Activated CD8-positive, alpha-beta memory T cell treated with anti-CD3 and anti-CD28 coated beads, Interleukin-2, amount 10 ng/mL, durations not matched to agents 7 days and 5 days (primary cell): Measurements from ENCODE around the gene ZC3H4. TPM values are rescaled to one million over a fixed set of nuclear protein-coding genes. Genes with fewer than 3 reads are reported as not detected.

Source experiments
- ATAC-seq: fragments of 150-1000 bp; cut with Tn5 transposase; one replicate; pipeline ENCODE4 v1.10.0; 2021; ENCODE audit warnings: moderate library complexity
- CTCF ChIA-PET: fragments of 350-600 bp; sonication (Branson Sonifier 250); formaldehyde crosslinking; loops from one replicate; lab custom pipeline; 2021; ENCODE audit warnings: antibody characterized with exemption; lab: Charles Lee
- DNase-seq: peaks from one replicate; pipeline ENCODE4 v3.0.0-alpha.2; 2020
- H3K27ac Mint-ChIP-seq: one replicate; pipeline ENCODE4 v1.8.0; 2021; ENCODE audit warnings: mild to moderate bottlenecking, mixed read lengths
- H3K27me3 Mint-ChIP-seq: one replicate; pipeline ENCODE4 v1.8.0; 2021; ENCODE audit warnings: mixed read lengths
- H3K36me3 Mint-ChIP-seq: one replicate; pipeline ENCODE4 v1.8.0; 2021; ENCODE audit warnings: mild to moderate bottlenecking, mixed read lengths
- H3K4me1 Mint-ChIP-seq: one replicate; pipeline ENCODE4 v1.8.0; 2021; ENCODE audit warnings: mixed read lengths
- H3K4me3 Mint-ChIP-seq: one replicate; pipeline ENCODE4 v1.8.0; 2021; ENCODE audit warnings: mild to moderate bottlenecking, moderate library complexity, mixed read lengths
- H3K9me3 Mint-ChIP-seq: one replicate; pipeline ENCODE4 v1.8.0; 2022; ENCODE audit warnings: low read depth, mixed read lengths
- total RNA-seq, 2 experiments: library from RNA; stranded (reverse); gene quantifications; one replicate each; pipeline ENCODE4 v1.2.3, GENCODE V29; 2021

Gene ZC3H4
- total RNA-seq, 2 experiments from 2014 or later = 98.9 to 114 TPM

DNA sequence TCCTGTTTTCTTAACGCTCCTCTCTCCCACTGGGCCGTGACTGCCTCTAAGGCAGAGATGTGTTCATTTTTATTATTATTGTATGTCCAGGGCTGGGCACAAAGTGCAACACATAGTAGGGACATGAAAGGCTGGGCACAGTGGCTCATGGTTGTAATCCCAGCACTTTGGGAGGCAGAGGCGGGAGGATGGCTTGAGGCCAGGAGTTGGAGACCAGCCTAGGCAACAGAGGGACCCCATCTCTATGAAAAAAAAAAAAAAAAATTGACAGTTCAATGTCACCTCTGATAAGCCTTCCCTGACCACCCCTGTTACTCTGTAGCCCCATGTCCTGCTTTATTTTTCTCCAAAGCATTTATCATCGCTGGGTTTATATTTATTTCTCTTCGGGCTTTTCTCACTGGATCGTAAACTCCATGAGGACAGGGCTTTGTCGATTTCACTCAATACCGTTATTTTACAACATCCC lies 16.6 kb upstream of the ZC3H4 start:
- DNase-seq = no peak
- no peaks in the 10 kb centered on the region for H3K27me3 Mint-ChIP-seq
- peak overlapping the region; percentile 98 for H3K27ac Mint-ChIP-seq
- H3K36me3 Mint-ChIP-seq = peaks cover 32% of the 10 kb centered on the region
- H3K9me3 Mint-ChIP-seq = peaks cover 3% of the 10 kb centered on the region
- H3K4me3 Mint-ChIP-seq = peak overlapping the region; percentile 96
- ATAC-seq = no peak
- CTCF ChIA-PET = interaction anchor here (0.7 to 5.0 kb wide), 12 partner anchors 14 to 117 kb away, joined by 3 to 65 read pairs (median 6); no protein-coding TSS in a partner anchor
- peaks cover 46% of the 10 kb centered on the region for H3K4me1 Mint-ChIP-seq

- no peak overlapping the region for H3K4me3 Mint-ChIP-seq
- peak overlapping the region; percentile 28 for H3K27ac Mint-ChIP-seq
- peaks cover 43% of the 10 kb centered on the region for H3K4me1 Mint-ChIP-seq
- H3K9me3 Mint-ChIP-seq = peaks cover 3% of the 10 kb centered on the region
- peaks cover 28% of the 10 kb centered on the region for H3K36me3 Mint-ChIP-seq
- CTCF ChIA-PET = interaction anchor here (0.7 to 5.0 kb wide), 5 partner anchors 13 to 94 kb away, joined by 3 to 56 read pairs (median 3); no protein-coding TSS in a partner anchor
- ATAC-seq (no peak), DNase-seq (no peak)
- no peaks in the 10 kb centered on the region for H3K27me3 Mint-ChIP-seq
These were observed 16.0 kb upstream of the ZC3H4 start for GRCh38 chr19:47129579-47129978.

GRCh38 chr19:47125669-47125938 lies 12.0 kb upstream of the ZC3H4 start:
- ATAC-seq (no peak), DNase-seq (no peak)
- CTCF ChIA-PET = interaction anchor here (0.6 to 5.0 kb wide), 23 partner anchors 9 to 482 kb away, joined by 3 to 56 read pairs (median 4); partner anchors contain the start of gene ZC3H4
- H3K36me3 Mint-ChIP-seq = peaks cover 4% of the 10 kb centered on the region
- no peak overlapping the region for H3K27ac Mint-ChIP-seq
- H3K4me3 Mint-ChIP-seq = no peak overlapping the region
- peaks cover 8% of the 10 kb centered on the region for H3K4me1 Mint-ChIP-seq
- H3K27me3 Mint-ChIP-seq = no peaks in the 10 kb centered on the region
- peaks cover 3% of the 10 kb centered on the region for H3K9me3 Mint-ChIP-seq

GRCh38 chr19:47124937-47125668 lies 11.5 kb upstream of the ZC3H4 start:
- H3K4me3 Mint-ChIP-seq = no peak overlapping the region

DNA sequence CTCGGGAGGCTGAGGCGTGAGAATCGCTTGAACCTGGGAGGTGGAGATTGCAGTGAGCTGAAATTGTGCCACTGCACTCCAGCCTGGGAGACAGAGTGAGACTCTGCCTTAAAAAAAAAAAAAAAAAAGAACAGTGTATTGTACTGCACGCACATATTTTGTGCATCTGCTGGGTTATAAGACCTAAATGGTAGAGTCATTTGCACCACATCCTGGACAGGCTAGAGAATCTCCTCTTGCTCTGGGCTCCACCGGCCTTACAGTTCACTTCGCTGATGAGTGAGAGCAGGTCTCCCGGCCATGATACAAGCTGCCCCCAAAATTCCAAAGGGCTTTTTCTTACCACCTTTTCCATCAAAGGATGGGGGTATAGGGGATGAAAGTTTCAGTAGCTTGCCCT lies 9.8 kb upstream of the ZC3H4 start:
- H3K27ac Mint-ChIP-seq = no peak overlapping the region
- peaks cover 4% of the 10 kb centered on the region for H3K4me1 Mint-ChIP-seq
- no peaks in the 10 kb centered on the region for H3K36me3 Mint-ChIP-seq
- no peaks in the 10 kb centered on the region for H3K9me3 Mint-ChIP-seq
- H3K4me3 Mint-ChIP-seq = no peak overlapping the region
- H3K27me3 Mint-ChIP-seq = no peaks in the 10 kb centered on the region
- CTCF ChIA-PET = interaction anchor here (0.5 to 3.0 kb wide), 9 partner anchors 10 to 298 kb away, joined by 3 to 18 read pairs (median 6); partner anchors contain the start of gene ZC3H4
- DNase-seq (no peak), ATAC-seq (no peak)

More at GRCh38 chr19:47124937-47125668, 11.5 kb upstream of the ZC3H4 start:
- no peaks in the 10 kb centered on the region for H3K36me3 Mint-ChIP-seq
- H3K27ac Mint-ChIP-seq = peak overlapping the region; percentile 47
- DNase-seq (no peak), ATAC-seq (peak; percentile 63)
- H3K4me1 Mint-ChIP-seq = peaks cover 4% of the 10 kb centered on the region
- no peaks in the 10 kb centered on the region for H3K9me3 Mint-ChIP-seq
- CTCF ChIA-PET = interaction anchor here (0.6 to 5.0 kb wide), 25 partner anchors 9 to 483 kb away, joined by 3 to 56 read pairs (median 4); partner anchors contain the start of genes TMEM160 and ZC3H4
- no peaks in the 10 kb centered on the region for H3K27me3 Mint-ChIP-seq

- H3K9me3 Mint-ChIP-seq = no peaks in the 10 kb centered on the region
- no peak overlapping the region for H3K27ac Mint-ChIP-seq
- H3K36me3 Mint-ChIP-seq = no peaks in the 10 kb centered on the region
- DNase-seq = no peak
- H3K4me3 Mint-ChIP-seq = no peak overlapping the region
- peaks cover 4% of the 10 kb centered on the region for H3K4me1 Mint-ChIP-seq
- ATAC-seq = no peak
- no peaks in the 10 kb centered on the region for H3K27me3 Mint-ChIP-seq
- CTCF ChIA-PET = interaction anchor here (0.8 to 3.0 kb wide), 12 partner anchors 9 to 275 kb away, joined by 3 to 18 read pairs (median 4); partner anchors contain the start of gene ZC3H4
These were observed 9.1 kb upstream of the ZC3H4 start for GRCh38 chr19:47122359-47123335.

- H3K4me1 Mint-ChIP-seq = peaks cover 4% of the 10 kb centered on the region
- H3K9me3 Mint-ChIP-seq = no peaks in the 10 kb centered on the region
These were observed 7.0 kb upstream of the ZC3H4 start for GRCh38 chr19:47120470-47121067.

GRCh38 chr19:47113850-47114651 lies 475 bp upstream of the ZC3H4 start:
- Mint-ChIP-seq H3K4me3 (peak overlapping the region; percentile 95), H3K9me3 (no peaks in the 10 kb centered on the region), H3K4me1 (peaks cover 17% of the 10 kb centered on the region), H3K36me3 (peaks cover 25% of the 10 kb centered on the region), H3K27ac (peak overlapping the region; percentile 100), H3K27me3 (no peaks in the 10 kb centered on the region)
- CTCF ChIA-PET = interaction anchor here (0.8 to 2.7 kb wide), 15 partner anchors 9 to 349 kb away, joined by 3 to 20 read pairs (median 5); partner anchors contain the start of gene SAE1
- ATAC-seq = no peak
- no peak for DNase-seq

More at GRCh38 chr19:47120470-47121067, 7.0 kb upstream of the ZC3H4 start:
- H3K36me3 Mint-ChIP-seq = no peaks in the 10 kb centered on the region
- H3K4me3 Mint-ChIP-seq = no peak overlapping the region
- CTCF ChIA-PET = interaction anchor here (0.7 to 1.8 kb wide), 5 partner anchors 16 to 108 kb away, joined by 3 to 6 read pairs (median 3); no protein-coding TSS in a partner anchor
- no peak overlapping the region for H3K27ac Mint-ChIP-seq
- DNase-seq (no peak), ATAC-seq (no peak)
- H3K27me3 Mint-ChIP-seq = no peaks in the 10 kb centered on the region

DNA sequence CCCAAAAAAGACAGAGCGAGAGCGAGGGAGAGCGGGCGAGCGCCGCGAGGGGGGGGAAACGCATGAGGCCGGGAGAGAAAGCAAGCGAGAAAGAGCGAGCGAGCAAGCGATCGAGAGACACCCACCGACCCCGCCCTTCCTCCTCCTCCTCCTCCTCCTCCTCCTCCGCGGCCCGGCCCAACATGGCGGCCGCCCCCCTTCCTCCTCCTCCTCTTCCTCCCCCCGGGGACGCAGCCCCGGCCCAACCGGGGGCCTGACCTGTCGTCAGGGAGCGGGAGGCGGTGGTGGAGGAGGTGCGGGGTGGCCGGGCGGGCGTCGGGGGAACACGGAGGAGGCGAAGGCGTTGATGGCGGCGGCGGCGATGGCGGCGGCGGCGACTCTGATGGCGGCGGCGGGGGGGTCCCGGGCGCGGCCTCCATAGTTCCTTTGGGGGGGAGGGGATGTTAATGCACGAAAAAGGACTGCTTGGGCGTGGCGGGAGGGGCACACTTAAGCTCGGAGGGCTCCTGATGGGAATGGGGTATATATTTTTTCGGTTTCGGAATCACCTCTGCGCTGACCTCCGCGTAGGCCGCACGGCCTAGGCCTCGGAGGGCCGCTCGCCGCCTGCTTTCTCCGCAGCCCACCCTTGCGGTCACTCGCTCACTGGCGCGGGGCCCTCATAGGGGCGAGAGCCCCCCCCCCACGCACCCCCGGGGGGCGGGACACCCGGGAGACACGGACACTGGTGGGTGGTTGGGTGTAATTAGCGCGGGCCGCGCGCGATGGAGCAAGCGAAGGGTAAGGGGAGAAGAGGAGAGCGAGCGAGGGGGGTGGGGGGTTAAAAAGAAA lies 1.2 kb downstream of the ZC3H4 start:
- Mint-ChIP-seq H3K4me3 (peak overlapping the region; percentile 95), H3K36me3 (peaks cover 28% of the 10 kb centered on the region), H3K9me3 (no peaks in the 10 kb centered on the region), H3K4me1 (peaks cover 33% of the 10 kb centered on the region), H3K27me3 (no peaks in the 10 kb centered on the region), H3K27ac (peak overlapping the region; percentile 100)
- CTCF ChIA-PET = interaction anchor here (0.8 to 2.7 kb wide), 18 partner anchors 11 to 359 kb away, joined by 3 to 20 read pairs (median 5); partner anchors contain the start of gene SAE1
- DNase-seq (peak; percentile 93), ATAC-seq (peak; percentile 27)

DNA sequence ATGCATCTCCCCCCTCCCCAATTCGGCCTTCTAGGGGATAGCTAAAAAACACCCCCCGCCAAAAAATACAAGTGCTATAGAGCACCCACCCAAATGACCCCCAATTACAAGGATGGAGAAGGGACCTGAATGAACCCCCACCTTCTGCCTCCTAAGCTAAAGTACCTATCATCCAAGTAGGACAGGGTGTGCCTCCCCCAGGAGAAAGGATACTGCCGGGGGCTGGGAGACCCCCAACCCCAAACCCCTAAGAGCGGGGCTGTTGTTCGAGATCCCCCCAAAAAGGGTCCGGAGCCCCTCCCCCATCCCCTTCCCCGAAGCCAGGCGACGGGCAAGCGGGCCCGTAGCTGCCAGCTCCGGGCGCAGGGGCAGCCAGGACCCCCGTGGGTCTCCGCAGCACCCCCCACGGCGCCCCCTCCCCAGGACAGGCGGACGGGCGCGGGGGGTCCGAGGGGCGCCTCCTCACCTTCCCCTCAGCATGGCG lies 1.9 kb downstream of the ZC3H4 start:
- CTCF ChIA-PET = interaction anchor here (0.8 to 2.6 kb wide), 7 partner anchors 12 to 32 kb away, joined by 3 to 13 read pairs (median 5); no protein-coding TSS in a partner anchor
- DNase-seq = no peak
- no peak for ATAC-seq
- Mint-ChIP-seq H3K4me1 (peaks cover 39% of the 10 kb centered on the region), H3K4me3 (peak overlapping the region; percentile 95), H3K9me3 (no peaks in the 10 kb centered on the region), H3K27me3 (no peaks in the 10 kb centered on the region), H3K36me3 (peaks cover 33% of the 10 kb centered on the region), H3K27ac (peak overlapping the region; percentile 100)

GRCh38 chr19:47111006-47111621 lies 2.5 kb downstream of the ZC3H4 start:
- H3K36me3 Mint-ChIP-seq = peaks cover 33% of the 10 kb centered on the region
- CTCF ChIA-PET = interaction anchor here (0.8 to 2.6 kb wide), 6 partner anchors 12 to 32 kb away, joined by 3 to 13 read pairs (median 6); no protein-coding TSS in a partner anchor
- ATAC-seq (no peak), DNase-seq (peak; percentile 72)
- peaks cover 45% of the 10 kb centered on the region for H3K4me1 Mint-ChIP-seq
- no peaks in the 10 kb centered on the region for H3K27me3 Mint-ChIP-seq
- H3K4me3 Mint-ChIP-seq = peak overlapping the region; percentile 95
- H3K9me3 Mint-ChIP-seq = no peaks in the 10 kb centered on the region
- peak overlapping the region; percentile 100 for H3K27ac Mint-ChIP-seq
